NCI-H748 (cell line): ENCODE results near the gene LRRC55.
A peak's percentile ranks its signal among the peaks of the same experiment; 100 is the strongest.
"Not testable (repeated sequence)": the region's sequence is repeated elsewhere in the genome, so short reads cannot be mapped to it uniquely, and the experiment has no call there.

Experiments used
- DNase-seq: peaks from one replicate; lab custom pipeline; 2025; ENCODE audit not compliant: unreplicated experiment; lab: John Stamatoyannopoulos, UW

The LRRC55 gene

DNA sequence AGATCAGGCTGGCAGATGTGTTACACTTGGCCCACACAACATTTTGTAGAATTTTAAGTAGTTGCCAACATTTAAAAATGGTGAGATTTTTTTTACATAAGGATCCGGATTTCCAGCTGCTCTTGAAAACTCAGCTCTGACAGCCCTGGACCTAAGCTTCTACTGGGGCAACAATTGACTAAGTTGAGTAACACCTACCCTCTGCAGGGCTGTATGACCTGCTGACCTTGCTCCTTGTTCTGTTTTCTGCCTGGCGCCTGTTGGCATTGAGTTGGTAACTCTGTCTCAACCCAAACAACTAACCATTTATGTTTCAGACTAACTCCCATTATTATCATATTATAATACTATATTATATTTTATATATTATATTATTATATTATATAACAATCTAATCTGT is 21.1 kb upstream of the LRRC55 start:
- DNase-seq: no peak

DNA sequence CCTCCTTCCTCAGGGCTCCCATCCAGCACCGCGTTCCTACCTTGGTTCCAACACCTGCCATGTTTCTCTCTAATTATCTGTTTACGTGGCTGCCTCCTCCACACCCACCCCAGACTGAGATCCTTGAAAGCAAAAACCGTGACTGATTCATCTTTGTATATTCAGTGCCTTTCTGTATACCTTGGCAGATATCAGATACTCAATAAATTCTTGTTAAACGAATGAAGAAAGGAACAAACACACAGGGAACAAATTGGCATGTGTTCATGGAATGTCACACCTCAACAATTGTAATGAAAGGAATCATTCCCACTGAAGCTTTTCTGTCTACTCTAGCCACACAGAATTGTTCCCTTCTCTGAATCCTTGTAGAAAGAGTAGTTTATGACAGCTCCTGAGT is 20.4 kb upstream of the LRRC55 start:
- peak; percentile 79 for DNase-seq

DNA sequence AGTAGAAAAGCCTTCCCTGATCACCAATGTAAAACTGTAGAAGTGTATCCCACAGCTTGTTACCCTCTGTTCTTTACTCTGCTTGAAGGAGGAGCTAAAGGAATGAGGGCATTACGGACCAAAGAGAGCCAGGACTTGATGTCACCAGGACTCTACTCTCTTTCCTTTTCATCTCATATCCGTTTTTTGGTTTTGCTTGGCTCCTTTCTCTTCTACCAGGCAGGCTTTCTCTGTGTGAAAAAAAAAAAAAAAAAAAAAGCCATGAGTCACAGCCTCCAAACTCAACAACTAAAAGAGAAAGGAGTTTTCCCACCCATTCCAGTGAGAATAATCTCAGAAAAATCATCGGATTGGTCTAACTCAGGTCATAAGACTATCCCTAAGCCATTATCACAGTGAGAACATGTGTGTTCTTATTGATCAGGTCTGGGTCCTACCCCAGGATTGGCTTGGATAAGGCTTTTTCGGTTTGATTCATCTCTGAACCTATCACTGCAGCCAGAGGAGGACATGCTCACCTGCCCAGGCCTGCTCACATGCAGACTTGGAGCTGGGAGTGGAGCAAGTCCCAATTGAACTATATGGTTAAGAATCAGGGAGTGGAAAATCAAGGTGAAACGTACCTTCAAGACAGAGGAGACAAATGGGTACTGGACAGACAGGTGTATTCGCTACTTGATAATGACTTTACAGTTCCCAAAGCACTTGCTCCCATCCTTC is 19.4 kb upstream of the LRRC55 start:
- no peak for DNase-seq

DNA sequence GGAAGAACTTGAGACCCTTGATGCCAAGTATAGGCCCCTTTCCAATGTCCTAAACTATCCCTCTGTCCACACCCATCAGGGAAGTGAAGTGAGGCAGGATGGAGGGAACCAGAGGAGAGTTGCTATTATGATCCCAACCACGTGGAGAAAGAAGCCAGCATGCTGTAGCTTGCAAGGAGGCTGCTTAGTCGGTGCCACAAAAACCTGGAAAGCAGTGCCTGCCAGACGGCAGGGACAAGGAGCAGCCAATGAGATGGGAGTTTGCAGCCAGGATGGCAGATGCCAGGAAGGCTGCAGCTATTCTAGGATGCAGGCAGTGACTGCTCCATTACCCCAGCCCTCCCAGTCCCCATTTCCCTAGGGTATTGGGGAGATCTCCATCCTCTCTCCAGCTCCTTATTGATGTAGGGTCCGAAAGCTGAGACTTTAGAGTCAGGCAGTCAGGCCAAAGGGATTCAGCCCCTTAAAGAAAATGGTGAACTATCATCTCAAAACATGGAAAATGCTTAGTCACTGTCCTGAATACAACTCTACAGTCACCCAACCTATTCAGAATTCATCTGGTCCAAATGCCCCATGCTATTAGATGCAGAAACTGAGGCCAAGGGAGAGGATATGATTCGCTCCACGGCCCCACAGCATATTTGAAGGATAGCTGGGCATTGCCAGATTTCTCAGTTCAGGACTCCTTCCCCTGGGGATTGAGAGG is 18.4 kb upstream of the LRRC55 start:
- DNase-seq: no peak

DNA sequence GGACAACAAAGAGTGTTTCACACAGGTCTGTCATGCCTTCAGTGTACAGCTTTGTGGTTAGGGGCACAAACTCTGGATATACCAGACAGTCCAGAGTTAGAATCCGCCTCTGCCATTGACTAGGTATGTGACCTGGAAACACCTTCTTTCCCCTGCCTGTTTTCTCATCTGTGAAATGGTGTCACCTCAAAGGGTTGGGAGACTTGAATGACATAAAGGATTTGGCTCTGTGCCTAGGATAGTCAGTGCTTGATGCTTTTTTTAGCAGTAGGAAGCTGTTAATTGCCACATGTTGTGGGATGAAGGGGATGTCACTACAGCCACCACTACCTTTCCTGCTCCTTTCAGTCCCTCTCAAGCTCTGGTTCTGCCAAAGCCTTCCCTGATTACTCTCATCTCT is 17.4 kb upstream of the LRRC55 start:
- peak; percentile 66 for DNase-seq

DNA sequence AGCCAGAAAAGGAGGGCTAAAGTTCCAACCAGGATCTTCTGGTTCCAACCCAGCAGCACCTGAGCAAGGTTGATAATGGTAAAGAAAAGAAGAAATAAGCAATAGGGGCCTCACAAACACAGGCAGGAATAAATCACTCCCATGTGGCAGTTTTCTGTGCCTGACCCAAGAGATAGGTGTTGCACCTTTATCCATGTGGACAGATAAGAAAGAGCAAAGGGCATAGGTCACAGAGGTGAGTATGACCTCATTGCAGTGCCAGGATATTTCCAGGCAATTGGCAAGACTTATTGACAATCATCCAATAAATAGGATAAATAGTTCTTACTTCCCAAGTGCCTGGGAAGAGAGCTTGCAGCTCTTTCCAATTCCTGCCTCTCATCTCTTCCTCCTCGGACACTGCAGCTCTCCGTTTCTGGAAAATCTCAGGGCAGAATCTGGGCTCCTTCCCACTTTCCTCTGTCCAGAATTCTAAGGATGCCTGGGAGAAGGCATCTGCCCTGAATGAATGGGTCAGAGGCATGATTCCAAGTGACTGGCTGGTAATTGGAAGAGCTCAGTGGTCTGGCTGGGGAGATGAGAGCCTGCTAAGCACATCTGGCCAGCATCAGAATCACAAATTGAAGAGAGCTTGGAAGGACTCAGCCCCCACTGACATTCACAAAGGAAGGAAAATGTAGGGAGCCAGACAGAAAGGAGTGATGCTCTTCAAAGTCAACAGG is 14.5 kb upstream of the LRRC55 start:
- no peak for DNase-seq

DNA sequence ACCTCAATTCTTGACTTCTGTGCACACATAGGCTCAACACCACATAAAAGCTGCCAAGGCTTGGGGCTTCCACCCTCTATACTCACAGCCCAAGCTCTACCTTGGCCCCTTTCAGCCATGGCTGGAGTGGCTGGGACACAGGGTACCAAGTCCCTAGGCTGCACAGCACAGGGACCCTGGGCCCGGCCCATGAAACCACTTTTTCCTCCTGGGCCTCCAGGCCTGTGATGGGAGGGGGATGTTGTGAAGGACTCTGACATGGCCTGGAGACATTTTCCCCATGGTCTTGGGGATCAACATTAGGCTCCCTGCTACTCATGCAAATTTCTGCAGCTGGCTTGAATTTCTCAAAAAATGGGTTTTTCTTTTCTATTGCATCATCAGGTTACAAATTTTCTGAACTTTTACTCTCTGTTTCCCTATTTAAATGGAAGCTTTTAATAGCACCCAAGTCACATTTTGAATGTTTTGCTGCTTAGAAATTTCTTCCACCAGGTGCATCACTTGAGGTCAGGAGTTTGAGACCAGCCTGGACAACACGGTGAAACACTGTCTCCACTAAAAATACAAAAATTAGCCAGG is 11.9 kb upstream of the LRRC55 start:
- DNase-seq: not testable (repeated sequence)

DNA sequence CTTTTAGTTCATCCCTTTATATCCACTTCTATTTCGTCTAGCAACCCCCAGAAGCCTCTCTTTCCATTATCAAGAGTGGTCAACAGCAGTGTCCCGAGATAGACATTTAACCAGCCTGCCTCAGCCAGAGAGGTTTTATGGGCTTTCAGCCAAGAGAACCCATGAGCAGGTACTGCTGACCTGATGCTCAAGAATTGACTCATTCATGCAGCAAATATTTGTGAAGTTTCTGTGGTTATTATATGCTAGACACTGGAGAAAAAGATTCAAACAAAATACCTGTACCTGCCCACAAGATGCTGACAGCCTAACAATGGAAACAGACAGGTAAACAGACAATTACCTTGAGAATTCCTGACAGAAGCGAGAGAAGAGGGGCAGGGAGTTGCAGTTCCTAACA is 9.7 kb upstream of the LRRC55 start:
- DNase-seq: no peak

DNA sequence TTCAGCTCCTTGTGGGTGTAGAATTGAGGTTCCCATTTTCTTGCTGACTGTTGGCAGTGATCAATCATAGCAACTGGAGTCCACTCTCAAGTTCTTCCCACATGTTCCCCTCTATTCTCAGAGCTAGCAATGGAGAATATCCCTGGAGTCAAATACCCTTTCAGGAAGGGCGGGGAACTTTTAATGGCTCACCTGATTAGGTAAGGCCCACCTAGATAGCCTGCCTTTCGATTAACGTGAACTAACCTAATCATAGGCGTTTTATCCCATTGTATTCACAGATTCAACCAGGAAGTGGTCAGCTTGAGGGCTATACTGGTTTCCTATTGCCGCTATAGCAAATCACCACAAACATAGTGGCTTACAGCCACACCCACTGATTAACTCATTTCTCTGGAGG is 7.1 kb upstream of the LRRC55 start:
- no peak for DNase-seq

DNA sequence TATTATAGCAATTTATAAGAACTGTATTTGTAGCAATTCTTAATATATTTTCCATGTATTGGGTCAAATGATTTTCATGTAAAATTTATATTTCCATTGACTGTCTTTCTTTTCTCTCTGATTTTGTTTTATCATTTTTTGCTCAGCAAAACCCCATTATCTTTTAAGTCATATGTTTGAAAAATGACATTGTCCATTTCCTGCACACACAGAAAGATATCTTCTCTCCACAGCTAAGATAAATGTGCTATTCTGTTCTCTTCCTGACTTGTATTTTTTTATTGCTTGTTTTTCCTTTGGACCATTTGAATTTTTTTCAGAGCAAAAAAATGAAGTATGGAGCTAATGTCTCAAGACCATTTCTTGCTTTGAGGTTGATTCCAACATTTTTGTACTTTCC is 6.3 kb upstream of the LRRC55 start:
- no peak for DNase-seq

DNA sequence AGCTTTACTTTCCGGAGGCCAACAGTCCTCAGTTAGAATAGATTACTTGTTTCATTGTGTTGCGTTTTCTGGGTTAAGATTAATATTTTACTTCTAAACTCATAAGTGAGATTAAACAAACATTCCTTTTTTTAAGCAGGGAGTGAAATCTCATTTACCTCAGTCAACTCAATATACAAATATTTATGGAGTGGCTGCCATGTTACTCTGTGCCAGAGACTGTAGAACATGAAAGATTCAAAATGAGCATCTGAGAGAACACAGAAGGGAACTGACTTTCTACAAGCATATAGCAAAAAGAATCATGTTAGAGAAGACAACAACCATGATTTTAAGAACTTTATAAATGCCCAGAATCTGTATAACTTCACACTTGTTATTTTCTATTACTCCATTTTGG is 3.4 kb upstream of the LRRC55 start:
- no peak for DNase-seq

DNA sequence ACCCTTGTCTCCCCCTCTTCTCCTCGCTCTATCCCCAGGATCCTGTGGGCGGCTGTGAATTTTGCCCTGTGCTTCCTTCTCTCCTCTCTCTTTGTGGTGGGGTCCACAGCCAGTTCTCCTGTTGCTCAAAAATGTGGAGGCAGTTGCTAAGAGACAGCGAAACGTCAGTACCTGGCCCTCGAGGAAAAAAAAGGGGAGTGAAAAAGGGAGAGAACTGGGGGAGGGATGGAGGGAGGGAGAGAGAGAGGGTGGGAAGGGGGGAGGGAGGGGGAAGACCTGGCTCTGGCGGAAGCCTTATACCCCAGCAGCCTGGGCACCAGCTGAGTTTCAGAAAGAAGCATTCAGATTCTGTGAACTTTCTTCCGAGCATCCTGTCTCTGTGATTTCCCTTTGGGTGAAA is 2.1 kb upstream of the LRRC55 start:
- peak; percentile 14 for DNase-seq

DNA sequence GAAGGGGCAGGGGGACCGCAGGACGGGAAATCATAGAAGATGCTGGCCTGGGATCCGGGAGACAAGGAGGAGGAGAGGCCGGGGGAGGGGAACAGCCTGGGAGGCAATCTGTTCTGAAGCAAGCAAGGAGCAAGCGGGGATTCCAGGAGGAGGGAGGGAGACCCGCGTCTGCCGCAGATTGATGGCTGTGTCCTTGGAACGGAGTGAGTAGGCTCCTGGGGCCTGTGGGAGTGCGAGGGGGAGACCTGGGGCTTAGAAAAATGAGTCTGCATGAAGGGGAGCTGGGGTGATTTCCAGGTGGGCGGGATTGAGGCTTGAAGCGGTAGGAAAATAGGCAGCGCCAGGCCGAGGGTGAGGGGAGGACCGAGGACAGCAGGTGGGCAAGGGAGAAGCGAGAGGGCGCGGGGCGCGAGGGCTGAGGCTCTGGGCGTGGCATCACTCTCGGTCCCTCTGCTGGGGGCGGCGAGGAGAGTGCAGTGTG is 1.6 kb upstream of the LRRC55 start:
- peak; percentile 35 for DNase-seq

DNA sequence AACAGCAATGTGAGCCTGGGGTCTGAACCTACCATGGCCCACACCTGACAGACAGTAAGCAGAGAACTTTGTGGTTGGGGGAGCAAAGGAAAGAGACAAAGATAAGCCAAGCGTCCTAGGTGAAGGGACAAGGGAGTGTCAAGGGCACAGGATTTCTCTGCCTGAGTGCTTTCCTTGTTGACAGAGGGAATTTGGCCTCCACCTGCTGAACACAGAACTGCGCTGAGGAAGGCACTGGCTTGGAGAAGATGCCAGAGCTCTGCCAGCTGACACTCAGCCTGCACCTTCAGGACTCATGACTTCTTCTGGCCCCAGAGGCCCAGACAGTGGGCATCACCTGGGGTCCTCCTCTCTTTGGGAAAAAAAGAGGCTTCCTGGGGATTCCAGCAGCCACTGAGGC is 789 bp upstream of the LRRC55 start:
- DNase-seq: peak; percentile 6

DNA sequence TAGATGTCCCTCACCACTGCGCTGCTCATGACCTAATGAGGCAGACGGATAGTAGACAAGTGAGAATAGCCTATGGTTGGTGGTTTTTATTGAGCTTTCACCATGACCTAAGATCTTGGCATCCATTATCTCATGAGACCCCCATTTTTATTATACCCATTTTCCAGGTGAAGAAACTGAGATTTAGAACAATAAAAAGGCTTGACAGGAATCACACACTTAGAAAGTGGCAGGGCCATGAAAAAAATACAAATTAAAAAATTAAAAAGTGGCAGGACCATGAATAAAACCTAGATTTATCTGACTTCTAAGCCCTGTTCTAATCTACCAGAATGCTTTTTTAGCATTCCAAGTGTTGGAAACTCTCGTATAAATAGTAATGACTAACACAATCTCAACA is 1.1 kb downstream of the LRRC55 start:
- no peak for DNase-seq

DNA sequence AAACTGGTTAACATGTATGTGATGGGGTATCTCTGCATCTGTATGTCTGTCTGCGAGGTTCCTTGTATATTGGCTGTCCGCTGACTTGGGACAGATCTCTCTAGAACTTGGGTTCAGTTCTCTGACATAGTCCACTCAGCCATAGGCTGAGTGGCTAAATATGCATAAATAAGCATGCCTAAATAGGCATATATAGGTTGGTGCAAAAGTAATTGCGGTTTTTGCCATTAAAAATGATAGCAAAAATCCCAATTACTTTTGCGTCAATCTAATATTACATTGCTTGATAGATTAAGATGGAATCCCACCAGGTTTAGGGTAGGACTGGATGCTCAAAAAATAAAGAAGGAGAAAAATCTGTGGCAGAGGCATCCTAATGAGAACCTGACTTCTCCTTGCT is 8.8 kb downstream of the LRRC55 start:
- DNase-seq: no peak

DNA sequence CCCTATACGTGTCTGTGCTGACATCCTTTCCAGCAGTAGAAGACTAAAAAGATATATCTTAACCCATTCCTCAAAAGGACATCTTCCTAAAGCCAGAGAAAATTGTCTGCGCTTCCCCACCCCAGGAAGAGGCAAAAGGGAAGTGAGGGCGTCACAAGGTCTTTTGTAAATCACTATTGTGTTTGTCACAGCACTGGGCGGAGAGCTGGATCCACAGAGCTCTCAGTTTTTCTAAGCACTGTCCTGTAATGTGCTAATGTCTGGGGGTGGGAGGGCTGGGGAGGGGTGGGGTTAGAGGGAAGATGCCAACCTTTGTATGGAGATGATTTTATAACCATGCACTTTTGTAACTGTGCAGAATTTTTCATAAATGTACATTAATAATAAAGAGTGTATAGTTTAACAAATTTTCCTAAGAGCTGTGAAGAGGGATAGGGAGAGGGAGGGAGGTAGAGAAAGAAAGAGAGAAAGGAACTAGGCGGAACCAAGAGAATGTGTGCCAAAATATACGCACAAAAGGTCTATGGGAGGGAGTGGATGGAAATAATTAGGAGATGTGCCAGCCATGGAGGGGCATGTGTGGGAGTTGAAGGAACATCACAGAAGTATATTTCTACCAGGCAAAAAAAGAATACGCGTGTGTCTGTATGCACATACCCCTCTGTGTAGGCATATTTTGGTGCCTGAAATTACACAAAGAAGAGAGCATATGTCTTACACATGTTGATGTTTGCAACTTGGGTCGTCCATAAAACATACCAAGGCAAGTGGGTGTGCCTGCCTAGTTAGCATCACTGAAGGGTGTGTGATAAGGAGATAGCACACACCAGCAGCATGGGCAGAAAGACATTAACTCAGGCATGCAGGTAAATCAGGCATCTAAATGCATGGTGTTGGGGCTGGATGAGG is 9.8 kb downstream of the LRRC55 start:
- DNase-seq: no peak

DNA sequence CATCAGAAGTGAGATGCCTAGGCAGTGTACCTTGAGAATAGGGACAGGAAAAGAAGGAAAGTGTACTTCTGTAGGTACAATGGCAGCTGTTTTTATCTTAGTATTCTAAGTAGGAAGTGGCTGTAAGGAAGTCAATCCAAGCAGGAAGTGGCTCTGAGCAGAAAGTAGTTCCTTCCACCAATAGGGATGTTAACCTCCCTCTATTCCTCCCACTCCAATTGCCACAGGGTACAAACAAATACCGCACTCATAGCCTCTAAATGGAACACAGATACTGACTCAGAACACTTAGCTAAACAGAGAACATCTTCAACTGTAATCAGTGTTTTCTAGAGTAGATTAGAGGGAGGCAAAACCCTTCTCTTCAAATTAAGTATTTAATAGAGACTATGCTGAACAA is 10.6 kb downstream of the LRRC55 start:
- no peak for DNase-seq

DNA sequence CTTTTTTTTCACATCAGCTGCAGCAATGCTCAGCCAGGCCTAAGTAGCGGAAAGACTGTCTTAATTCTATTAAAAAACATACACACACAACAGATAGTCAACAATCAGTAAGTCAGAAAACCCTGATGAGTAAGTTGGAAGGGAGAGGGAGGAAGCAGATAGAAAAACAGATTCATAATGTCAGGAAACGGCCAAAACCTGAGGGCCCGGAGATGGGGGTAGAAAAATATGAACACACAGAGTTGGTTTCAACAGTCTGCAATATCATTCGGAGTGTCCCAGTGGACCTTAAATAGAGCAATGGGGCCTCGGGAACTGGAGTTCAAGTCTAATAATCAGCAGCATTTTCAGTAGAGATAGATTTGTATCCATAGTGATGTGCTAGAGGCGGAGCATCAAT is 14.8 kb downstream of the LRRC55 start:
- no peak for DNase-seq

DNA sequence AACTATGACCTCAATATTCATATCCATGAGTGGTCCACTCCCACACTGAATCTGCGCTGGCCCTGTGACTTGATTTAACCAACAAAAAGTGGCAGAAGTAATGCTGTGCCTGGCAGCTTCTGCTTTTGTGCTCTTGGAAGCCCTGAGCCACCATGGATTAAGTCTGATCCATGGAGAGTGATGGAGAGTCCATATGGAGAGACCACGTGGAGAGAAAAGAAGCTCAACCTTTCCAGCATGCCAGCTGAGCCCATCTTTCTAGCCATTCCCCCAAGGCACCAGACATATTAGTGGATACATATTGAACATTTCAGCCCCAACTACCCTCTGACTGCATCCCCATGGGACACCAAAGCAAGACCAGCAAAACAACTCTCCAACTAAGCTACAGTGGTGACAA is 16.0 kb downstream of the LRRC55 start:
- no peak for DNase-seq

DNA sequence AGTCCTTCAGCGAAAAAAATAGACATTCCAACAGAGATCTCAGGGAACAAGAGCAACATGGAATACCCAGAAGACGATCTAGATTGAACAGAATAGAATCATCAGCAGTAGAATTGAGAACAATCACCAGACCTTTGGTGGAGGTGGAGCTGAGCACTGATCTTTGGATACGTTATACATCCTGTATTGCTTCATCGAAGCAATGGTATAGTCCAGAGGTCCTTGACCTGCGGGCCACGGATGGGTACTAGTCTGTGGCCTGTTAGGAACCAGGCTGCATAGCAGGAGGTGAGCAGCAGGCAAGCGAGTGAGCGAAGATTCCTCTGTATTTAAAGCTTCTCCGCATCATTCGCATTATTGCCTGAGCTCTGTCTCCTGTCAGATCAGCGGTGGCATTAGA is 17.6 kb downstream of the LRRC55 start:
- DNase-seq: no peak
